Neural cell (in vitro differentiated cells): Measurements from ENCODE around the gene FRMPD4. TPM values are rescaled to one million over a fixed set of nuclear protein-coding genes. Genes with fewer than 3 reads are reported as not detected.

ENCODE experiments used
- H2AFZ ChIP-seq: fragments of 200-600, 300-800 bp; sonication (generic), shearing (Covaris generic); 2 replicates; pipeline ENCODE4 v1.6.0; 2014; ENCODE audit warnings: low read depth, mild to moderate bottlenecking, antibody characterized with exemption, low read length, moderate library complexity
- H3F3A ChIP-seq: fragments of 200-600 bp; shearing (Covaris generic); 2 replicates; pipeline ENCODE4 v1.6.1; 2016; ENCODE audit warnings: mild to moderate bottlenecking, moderate library complexity, mixed read lengths, antibody characterized with exemption, low read length; ENCODE audit not compliant: insufficient read depth, poor library complexity, severe bottlenecking
- H3K27ac ChIP-seq: fragments of 200-600, 300-800 bp; sonication (generic), shearing (Covaris generic); 2 replicates; pipeline ENCODE4 v1.5.1; 2014; ENCODE audit warnings: mild to moderate bottlenecking, low read length, moderate library complexity
- H3K27me3 ChIP-seq: fragments of 300-800, 200-600 bp; sonication (generic), shearing (Covaris generic); 2 replicates; pipeline ENCODE4 v1.6.0; 2014; ENCODE audit warnings: mild to moderate bottlenecking, low read depth, low read length, moderate library complexity; ENCODE audit not compliant: insufficient read depth
- H3K36me3 ChIP-seq: fragments of 300-800, 200-600 bp; sonication (generic), shearing (Covaris generic); 2 replicates; pipeline ENCODE4 v1.5.1; 2014; ENCODE audit warnings: mild to moderate bottlenecking, antibody characterized with exemption, low read length, moderate library complexity; ENCODE audit not compliant: insufficient read depth
- H3K4me2 ChIP-seq: fragments of 300-800, 200-600 bp; sonication (generic), shearing (Covaris generic); 2 replicates; pipeline ENCODE4 v1.6.0; 2014; ENCODE audit warnings: mild to moderate bottlenecking, low read length
- H3K4me3 ChIP-seq: fragments of 300-800, 200-600 bp; sonication (generic), shearing (Covaris generic); 2 replicates; pipeline ENCODE4 v1.5.1; 2014; ENCODE audit warnings: mild to moderate bottlenecking, low read length, moderate library complexity
- H3K79me2 ChIP-seq: fragments of 200-600 bp; shearing (Covaris generic); replicated peaks from 2 replicates; pipeline ENCODE4 v1.6.0; 2014; ENCODE audit warnings: mild to moderate bottlenecking, low read length, moderate library complexity; ENCODE audit not compliant: insufficient read depth
- H3K9ac ChIP-seq: fragments of 300-800, 200-600 bp; sonication (generic), shearing (Covaris generic); 2 replicates; pipeline ENCODE4 v1.6.1; 2016; ENCODE audit warnings: mild to moderate bottlenecking, low read length, mixed read lengths
- H3K9me2 ChIP-seq: fragments of 200-600 bp; shearing (Covaris generic); 2 replicates; pipeline ENCODE4 v1.6.1; 2016; ENCODE audit warnings: mild to moderate bottlenecking, low read length, mixed read lengths; ENCODE audit not compliant: insufficient read depth
- H3K9me3 ChIP-seq: fragments of 200-600, 300-800 bp; sonication (generic), shearing (Covaris generic); 2 replicates; pipeline ENCODE4 v1.6.1; 2016; ENCODE audit warnings: mild to moderate bottlenecking, mixed run types, low read length, moderate library complexity, mixed read lengths
- H4K20me1 ChIP-seq: fragments of 200-600 bp; shearing (Covaris generic); 2 replicates; pipeline ENCODE4 v1.6.1; 2016; ENCODE audit warnings: mild to moderate bottlenecking, mixed run types; ENCODE audit not compliant: insufficient read depth
- EP300 ChIP-seq: fragments of 450-650 bp; conservative IDR thresholded peaks from 2 replicates; pipeline ENCODE4 v1.6.1; 2014; ENCODE audit warnings: antibody characterized with exemption, mild to moderate bottlenecking, moderate library complexity; ENCODE audit not compliant: poor library complexity, severe bottlenecking
- EZH2 ChIP-seq: fragments of 200-600, 300-800 bp; shearing (Covaris generic), sonication (generic); IDR thresholded peaks from 2 replicates; pipeline ENCODE4 v1.6.1; 2014; ENCODE audit warnings: antibody characterized with exemption, low read length, borderline replicate concordance, mild to moderate bottlenecking; ENCODE audit not compliant: insufficient read depth, poor library complexity, severe bottlenecking
- MXI1 ChIP-seq: fragments of 450-650 bp; conservative IDR thresholded peaks from 2 replicates; pipeline ENCODE4 v1.6.1; 2014; ENCODE audit warnings: antibody characterized with exemption, mild to moderate bottlenecking; ENCODE audit not compliant: poor library complexity, severe bottlenecking
- POLR2AphosphoS5 ChIP-seq: IDR thresholded peaks from 2 replicates; pipeline ENCODE4 v1.6.1; 2012
- RAD21 ChIP-seq: fragments of 450-650 bp; conservative IDR thresholded peaks from 2 replicates; pipeline ENCODE4 v1.6.1; 2014; ENCODE audit warnings: antibody characterized with exemption, mild to moderate bottlenecking, moderate library complexity
- SMC3 ChIP-seq: fragments of 450-650 bp; conservative IDR thresholded peaks from 2 replicates; pipeline ENCODE4 v1.6.1; 2014; ENCODE audit warnings: antibody characterized with exemption, mild to moderate bottlenecking, moderate library complexity; ENCODE audit not compliant: poor library complexity
- TAF1 ChIP-seq: IDR thresholded peaks from 2 replicates; pipeline ENCODE4 v1.6.1; 2012; ENCODE audit warnings: low read depth
- polyA plus RNA-seq: library from polyadenylated mRNA; depleted of rRNA; stranded (reverse); fragments of >200 nt; gene quantifications from 2 replicates; pipeline ENCODE4 v1.2.3, GENCODE V29; 2014
- TF ChIP-seq, protein P1 (sequence below): IDR thresholded peaks from 2 replicates; pipeline ENCODE4 v1.6.1; 2012; ENCODE audit warnings: borderline replicate concordance
- TF ChIP-seq, protein P2 (sequence below): fragments of 450-650 bp; IDR thresholded peaks from 2 replicates; pipeline ENCODE4 v1.5.1; 2014; ENCODE audit warnings: antibody characterized with exemption, mild to moderate bottlenecking, moderate library complexity; ENCODE audit not compliant: poor library complexity, severe bottlenecking

FRMPD4 gene
- polyA plus RNA-seq, 1 donor from 2014 or later, result 1.2 TPM

DNA sequence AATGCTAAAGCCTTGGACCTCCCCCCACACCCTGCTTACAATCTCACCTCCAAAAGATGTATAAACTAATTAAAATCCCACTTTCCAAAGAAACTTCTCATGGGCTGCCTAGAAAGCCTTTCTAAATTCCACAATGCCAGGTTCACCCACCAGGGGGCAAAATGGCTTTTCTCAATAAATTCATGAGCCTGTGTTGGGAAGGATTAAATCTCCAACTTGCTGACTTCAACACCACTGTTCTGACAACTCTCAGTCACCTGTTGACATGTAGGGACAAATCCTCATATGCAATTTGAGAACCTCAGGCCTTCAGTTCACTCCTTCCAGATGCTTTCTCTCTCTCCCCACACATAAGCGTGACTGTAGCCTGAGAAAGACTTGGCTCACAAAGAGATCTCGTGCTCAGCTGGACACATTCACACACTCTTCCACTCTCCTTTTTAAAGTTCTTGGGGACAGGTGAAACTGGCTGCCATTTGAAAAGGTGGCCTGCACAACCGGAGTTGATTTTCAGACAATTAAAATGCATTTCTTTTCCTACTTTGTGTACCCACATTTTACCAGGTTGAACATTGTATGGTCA is 564.3 kb downstream of the FRMPD4 start:
- no peaks in the 10 kb centered on the region for H3K36me3 ChIP-seq

DNA sequence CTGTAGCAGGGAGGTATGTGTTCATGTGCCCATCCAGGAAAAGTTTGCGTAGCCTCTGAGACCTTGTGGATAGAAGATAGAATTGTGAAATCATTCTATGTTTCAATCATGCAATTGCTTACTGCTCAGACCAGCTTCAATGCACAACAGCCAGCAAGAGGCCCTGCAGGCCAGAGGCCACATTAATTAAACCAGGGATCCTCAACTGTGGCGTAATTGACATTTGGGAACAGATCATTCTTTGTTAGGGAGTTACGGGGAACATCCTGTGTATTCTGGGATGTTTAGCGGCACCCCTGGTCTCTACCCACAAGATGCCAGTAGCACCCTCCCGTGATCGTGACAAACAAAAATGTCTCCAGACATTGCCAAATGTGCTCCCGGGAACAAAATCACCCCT is 566.4 kb downstream of the FRMPD4 start:
- no peaks in the 10 kb centered on the region for H4K20me1 ChIP-seq
- H3K27ac ChIP-seq, result no peak overlapping the region
- H3K79me2 ChIP-seq, result no peaks in the 10 kb centered on the region
- no peaks in the 10 kb centered on the region for H3K9me3 ChIP-seq
- no peak overlapping the region for H3K9ac ChIP-seq
- no peak overlapping the region for H3K4me3 ChIP-seq
- no peak overlapping the region for H3K4me2 ChIP-seq
- H2AFZ ChIP-seq, result no peak overlapping the region
- no peaks in the 10 kb centered on the region for H3K9me2 ChIP-seq
- H3F3A ChIP-seq, result no peaks in the 10 kb centered on the region
- no peaks in the 10 kb centered on the region for H3K36me3 ChIP-seq
- TF ChIP-seq, protein P1, sequence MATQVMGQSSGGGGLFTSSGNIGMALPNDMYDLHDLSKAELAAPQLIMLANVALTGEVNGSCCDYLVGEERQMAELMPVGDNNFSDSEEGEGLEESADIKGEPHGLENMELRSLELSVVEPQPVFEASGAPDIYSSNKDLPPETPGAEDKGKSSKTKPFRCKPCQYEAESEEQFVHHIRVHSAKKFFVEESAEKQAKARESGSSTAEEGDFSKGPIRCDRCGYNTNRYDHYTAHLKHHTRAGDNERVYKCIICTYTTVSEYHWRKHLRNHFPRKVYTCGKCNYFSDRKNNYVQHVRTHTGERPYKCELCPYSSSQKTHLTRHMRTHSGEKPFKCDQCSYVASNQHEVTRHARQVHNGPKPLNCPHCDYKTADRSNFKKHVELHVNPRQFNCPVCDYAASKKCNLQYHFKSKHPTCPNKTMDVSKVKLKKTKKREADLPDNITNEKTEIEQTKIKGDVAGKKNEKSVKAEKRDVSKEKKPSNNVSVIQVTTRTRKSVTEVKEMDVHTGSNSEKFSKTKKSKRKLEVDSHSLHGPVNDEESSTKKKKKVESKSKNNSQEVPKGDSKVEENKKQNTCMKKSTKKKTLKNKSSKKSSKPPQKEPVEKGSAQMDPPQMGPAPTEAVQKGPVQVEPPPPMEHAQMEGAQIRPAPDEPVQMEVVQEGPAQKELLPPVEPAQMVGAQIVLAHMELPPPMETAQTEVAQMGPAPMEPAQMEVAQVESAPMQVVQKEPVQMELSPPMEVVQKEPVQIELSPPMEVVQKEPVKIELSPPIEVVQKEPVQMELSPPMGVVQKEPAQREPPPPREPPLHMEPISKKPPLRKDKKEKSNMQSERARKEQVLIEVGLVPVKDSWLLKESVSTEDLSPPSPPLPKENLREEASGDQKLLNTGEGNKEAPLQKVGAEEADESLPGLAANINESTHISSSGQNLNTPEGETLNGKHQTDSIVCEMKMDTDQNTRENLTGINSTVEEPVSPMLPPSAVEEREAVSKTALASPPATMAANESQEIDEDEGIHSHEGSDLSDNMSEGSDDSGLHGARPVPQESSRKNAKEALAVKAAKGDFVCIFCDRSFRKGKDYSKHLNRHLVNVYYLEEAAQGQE, result no peak
- TF ChIP-seq EP300, result no peak
- no peak for TF ChIP-seq RAD21
- no peak for TF ChIP-seq SMC3
- TF ChIP-seq, protein P2, sequence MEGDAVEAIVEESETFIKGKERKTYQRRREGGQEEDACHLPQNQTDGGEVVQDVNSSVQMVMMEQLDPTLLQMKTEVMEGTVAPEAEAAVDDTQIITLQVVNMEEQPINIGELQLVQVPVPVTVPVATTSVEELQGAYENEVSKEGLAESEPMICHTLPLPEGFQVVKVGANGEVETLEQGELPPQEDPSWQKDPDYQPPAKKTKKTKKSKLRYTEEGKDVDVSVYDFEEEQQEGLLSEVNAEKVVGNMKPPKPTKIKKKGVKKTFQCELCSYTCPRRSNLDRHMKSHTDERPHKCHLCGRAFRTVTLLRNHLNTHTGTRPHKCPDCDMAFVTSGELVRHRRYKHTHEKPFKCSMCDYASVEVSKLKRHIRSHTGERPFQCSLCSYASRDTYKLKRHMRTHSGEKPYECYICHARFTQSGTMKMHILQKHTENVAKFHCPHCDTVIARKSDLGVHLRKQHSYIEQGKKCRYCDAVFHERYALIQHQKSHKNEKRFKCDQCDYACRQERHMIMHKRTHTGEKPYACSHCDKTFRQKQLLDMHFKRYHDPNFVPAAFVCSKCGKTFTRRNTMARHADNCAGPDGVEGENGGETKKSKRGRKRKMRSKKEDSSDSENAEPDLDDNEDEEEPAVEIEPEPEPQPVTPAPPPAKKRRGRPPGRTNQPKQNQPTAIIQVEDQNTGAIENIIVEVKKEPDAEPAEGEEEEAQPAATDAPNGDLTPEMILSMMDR, result no peak
- TF ChIP-seq EZH2, result no peak
- TF ChIP-seq TAF1, result no peak
- TF ChIP-seq MXI1, result no peak
- TF ChIP-seq POLR2AphosphoS5, result no peak
- H3K27me3 ChIP-seq, result no peaks in the 10 kb centered on the region

More for the DNA sequence above, 564.3 kb downstream of the FRMPD4 start:
- H3K4me3 ChIP-seq, result no peak overlapping the region
- H3K4me2 ChIP-seq, result no peak overlapping the region
- no peaks in the 10 kb centered on the region for H3K9me2 ChIP-seq
- H4K20me1 ChIP-seq, result no peaks in the 10 kb centered on the region
- no peaks in the 10 kb centered on the region for H3K79me2 ChIP-seq
- H3F3A ChIP-seq, result no peaks in the 10 kb centered on the region
- H3K9ac ChIP-seq, result no peak overlapping the region
- no peak overlapping the region for H2AFZ ChIP-seq
- no peak overlapping the region for H3K27ac ChIP-seq
- H3K9me3 ChIP-seq, result no peaks in the 10 kb centered on the region
- no peaks in the 10 kb centered on the region for H3K27me3 ChIP-seq
- TF ChIP-seq EZH2, result no peak
- TF ChIP-seq, protein P2, result no peak
- no peak for TF ChIP-seq EP300
- TF ChIP-seq TAF1, result no peak
- TF ChIP-seq SMC3, result no peak
- TF ChIP-seq, protein P1, result no peak
- no peak for TF ChIP-seq RAD21
- no peak for TF ChIP-seq MXI1
- TF ChIP-seq POLR2AphosphoS5, result no peak
